GM21447 (cell line): ENCODE data around the gene SNX4.
"Not testable (repeated sequence)": the region's sequence is repeated elsewhere in the genome, so short reads cannot be mapped to it uniquely, and the experiment has no call there.

Source experiments
- ATAC-seq: cut with Tn5 transposase; IDR thresholded peaks from one replicate; pipeline ENCODE4 v1.9.1; 2021; ENCODE audit not compliant: unreplicated experiment

The SNX4 gene

GRCh38 chr3:125519678-125520562 lies at the start of gene SNX4:
Gene SNX4, minus strand, starts transcription at chr3:125520202. Its CDS starts 30 bp downstream, at chr3:125520172.
- peak; percentile 73 for ATAC-seq

- no peak for ATAC-seq
Measured at GRCh38 chr3:125556314-125556713, 36.3 kb upstream of the SNX4 start.

- no peak for ATAC-seq
Measured at GRCh38 chr3:125552401-125552800, 32.4 kb upstream of the SNX4 start.

- no peak for ATAC-seq
Measured at GRCh38 chr3:125528920-125529319, 8.9 kb upstream of the SNX4 start.

- ATAC-seq = no peak
Measured at GRCh38 chr3:125525153-125525552, 5.2 kb upstream of the SNX4 start.

- ATAC-seq = not testable (repeated sequence)
Measured at GRCh38 chr3:125520563-125520919, 539 bp upstream of the SNX4 start.

- no peak for ATAC-seq
Measured at GRCh38 chr3:125515421-125515820, 4.6 kb downstream of the SNX4 start.

- no peak for ATAC-seq
Measured at GRCh38 chr3:125513490-125514115, 6.4 kb downstream of the SNX4 start.

- ATAC-seq = no peak
Measured at GRCh38 chr3:125512135-125512920, 7.7 kb downstream of the SNX4 start.

GRCh38 chr3:125511420-125512118 lies 8.4 kb downstream of the SNX4 start:
- no peak for ATAC-seq

- ATAC-seq = no peak
Measured at GRCh38 chr3:125507128-125507527, 12.9 kb downstream of the SNX4 start.

- no peak for ATAC-seq
Measured at GRCh38 chr3:125498630-125499029, 21.4 kb downstream of the SNX4 start.

- no peak for ATAC-seq
Measured at GRCh38 chr3:125496701-125497100, 23.3 kb downstream of the SNX4 start.

GRCh38 chr3:125482406-125482805 lies 37.6 kb downstream of the SNX4 start:
- ATAC-seq = no peak

GRCh38 chr3:125481786-125482185 lies 38.2 kb downstream of the SNX4 start:
- ATAC-seq = no peak

GRCh38 chr3:125481375-125481759 lies 38.6 kb downstream of the SNX4 start:
- ATAC-seq = not testable (repeated sequence)

- no peak for ATAC-seq
Measured at GRCh38 chr3:125480656-125481374, 39.2 kb downstream of the SNX4 start.

- ATAC-seq = no peak
Measured at GRCh38 chr3:125479091-125479490, 40.9 kb downstream of the SNX4 start.

- ATAC-seq = no peak
Measured at GRCh38 chr3:125478326-125478725, 41.7 kb downstream of the SNX4 start.

- ATAC-seq = no peak
Measured at GRCh38 chr3:125477701-125478100, 42.3 kb downstream of the SNX4 start.
